ENCODE measurements around the gene INO80E. TPM values are rescaled to one million over a fixed set of nuclear protein-coding genes. Genes with fewer than 3 reads are reported as not detected.

INO80E gene
- total RNA-seq, 1 experiment from 2014 or later = 94.7 TPM

- no peak for DNase-seq (ENCODE audit: low read depth)
Observed at GRCh38 chr16:29975134-29975538, 20.9 kb upstream of the INO80E start.

- no peak for DNase-seq (ENCODE audit: low read depth)
Observed at GRCh38 chr16:29975811-29976511, 20.1 kb upstream of the INO80E start.

DNA sequence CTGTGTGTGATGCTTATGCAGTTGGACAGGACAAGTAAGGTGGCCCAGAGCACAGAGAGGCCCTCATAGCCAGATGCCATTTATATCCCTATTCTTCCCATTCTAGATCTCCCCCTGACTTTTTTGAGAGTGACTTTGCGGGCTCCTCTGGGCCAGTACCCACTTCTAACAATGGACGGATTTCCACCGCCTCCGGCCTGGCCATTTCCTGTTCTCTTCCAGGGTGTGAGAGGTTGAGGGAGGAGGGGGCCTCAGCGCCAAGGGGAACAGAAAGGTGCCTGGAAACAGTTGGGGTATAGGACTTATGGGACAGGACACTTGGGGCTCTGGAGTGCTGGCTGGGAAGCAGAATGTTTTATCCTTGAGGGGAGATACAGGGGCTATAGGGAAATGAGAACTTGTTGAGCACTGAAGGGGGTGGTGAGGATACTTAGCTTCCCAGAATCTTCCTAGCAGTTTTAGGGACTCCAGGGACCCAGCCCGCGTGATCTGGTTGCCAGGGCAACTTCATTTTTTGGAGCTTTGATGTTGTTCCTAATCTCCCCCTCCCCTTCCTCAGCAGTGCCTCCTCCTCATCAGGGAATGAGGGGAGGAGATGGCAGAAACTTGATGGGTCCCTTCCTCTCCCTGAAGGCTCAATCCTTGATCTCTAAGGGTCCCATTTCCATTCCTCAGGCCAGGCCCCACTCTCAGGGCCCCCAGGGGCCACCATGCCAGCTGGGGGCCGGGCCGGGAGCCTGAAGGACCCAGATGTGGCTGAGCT is 18.8 kb upstream of the INO80E start:
- no peak for DNase-seq (ENCODE audit: low read depth)

DNA sequence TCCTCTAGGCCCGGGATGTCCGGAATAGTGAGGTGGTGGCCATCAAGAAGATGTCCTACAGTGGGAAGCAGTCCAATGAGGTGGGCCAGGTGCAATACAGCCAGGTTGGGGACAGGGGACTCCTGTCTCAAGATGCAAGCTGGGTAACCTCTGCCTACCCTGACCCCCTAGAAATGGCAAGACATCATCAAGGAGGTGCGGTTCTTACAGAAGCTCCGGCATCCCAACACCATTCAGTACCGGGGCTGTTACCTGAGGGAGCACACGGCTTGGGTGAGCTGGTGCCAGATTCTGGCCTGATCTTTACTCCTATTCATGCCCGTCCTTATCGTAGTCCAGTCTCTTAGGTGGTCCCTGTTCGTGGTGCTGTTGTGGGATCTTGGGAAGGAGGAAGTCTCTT is 18.0 kb upstream of the INO80E start:
- no peak for DNase-seq (ENCODE audit: low read depth)

DNA sequence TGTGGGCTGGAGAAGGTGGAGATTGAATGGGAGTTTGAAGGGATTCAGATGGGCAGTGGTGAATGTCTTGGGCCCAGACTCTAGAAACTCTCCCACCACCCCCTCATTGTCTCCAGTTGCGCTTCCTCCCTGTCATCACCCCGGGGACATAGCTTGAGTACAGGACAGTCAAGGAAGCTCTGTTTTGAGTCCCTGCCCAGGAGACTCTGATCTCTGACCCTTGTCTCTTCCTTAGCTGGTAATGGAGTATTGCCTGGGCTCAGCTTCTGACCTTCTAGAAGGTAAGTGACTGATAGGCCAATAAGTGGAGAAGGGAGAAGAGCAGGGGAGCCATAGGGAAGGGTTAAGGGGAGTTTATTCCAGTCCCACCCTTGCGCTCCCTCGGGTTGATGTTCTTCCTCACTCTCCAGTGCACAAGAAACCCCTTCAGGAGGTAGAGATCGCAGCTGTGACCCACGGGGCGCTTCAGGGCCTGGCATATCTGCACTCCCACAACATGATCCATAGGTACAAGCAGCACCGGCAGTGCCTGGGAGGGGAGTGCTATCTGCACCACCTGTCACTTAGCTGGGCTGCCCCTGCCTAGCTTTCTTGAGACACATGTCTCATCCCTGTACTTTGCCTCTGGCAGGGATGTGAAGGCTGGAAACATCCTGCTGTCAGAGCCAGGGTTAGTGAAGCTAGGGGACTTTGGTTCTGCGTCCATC is 17.3 kb upstream of the INO80E start:
- no peak for DNase-seq (ENCODE audit: low read depth)

- DNase-seq (ENCODE audit: low read depth) = no peak
Observed at GRCh38 chr16:29982560-29983419, 13.3 kb upstream of the INO80E start.

GRCh38 chr16:29983420-29984136 is 12.5 kb upstream of the INO80E start:
- no peak for DNase-seq (ENCODE audit: low read depth)

DNA sequence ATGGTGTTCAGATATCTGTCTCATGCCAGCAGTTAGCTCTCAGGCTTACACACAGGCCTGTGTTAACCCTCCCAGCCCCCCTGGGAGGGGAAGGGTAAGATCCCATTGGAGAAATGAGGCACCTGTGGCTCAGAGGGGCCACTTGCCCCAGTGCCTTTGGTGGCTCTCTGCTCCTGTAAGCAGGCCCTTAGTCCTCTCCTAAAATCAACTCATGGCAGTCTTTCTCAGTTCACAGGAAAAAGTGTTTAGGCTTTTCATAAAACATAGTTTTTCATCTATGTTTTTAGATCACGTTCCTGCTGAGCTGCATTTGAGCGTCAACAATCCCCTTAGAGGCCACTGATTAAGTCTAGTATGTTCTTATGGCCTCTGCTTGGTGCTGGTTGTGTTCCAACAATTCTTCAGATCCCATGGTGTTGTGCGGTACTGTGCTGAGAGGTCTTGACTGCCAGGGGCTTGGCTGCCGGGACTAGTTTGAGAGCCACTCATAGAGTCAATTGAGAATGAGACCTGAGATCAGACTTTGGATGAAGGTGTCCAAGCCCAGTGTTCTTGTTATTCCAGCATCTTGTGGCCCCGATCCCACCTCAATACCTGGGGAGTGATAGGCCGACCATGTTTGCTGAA is 11.8 kb upstream of the INO80E start:
- no peak for DNase-seq (ENCODE audit: low read depth)

- no peak for DNase-seq (ENCODE audit: low read depth)
Observed at GRCh38 chr16:29984764-29985147, 11.3 kb upstream of the INO80E start.

GRCh38 chr16:29985271-29985811 is 10.7 kb upstream of the INO80E start:
- no peak for DNase-seq (ENCODE audit: low read depth)

GRCh38 chr16:29986231-29986630 is 9.8 kb upstream of the INO80E start:
- no peak for DNase-seq (ENCODE audit: low read depth)

DNA sequence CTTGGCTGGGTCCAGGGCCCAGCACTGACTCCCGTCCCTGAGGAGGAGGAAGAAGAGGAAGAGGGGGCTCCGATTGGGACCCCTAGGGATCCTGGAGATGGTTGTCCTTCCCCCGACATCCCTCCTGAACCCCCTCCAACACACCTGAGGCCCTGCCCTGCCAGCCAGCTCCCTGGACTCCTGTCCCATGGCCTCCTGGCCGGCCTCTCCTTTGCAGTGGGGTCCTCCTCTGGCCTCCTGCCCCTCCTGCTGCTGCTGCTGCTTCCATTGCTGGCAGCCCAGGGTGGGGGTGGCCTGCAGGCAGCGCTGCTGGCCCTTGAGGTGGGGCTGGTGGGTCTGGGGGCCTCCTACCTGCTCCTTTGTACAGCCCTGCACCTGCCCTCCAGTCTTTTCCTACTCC is 9.1 kb upstream of the INO80E start:
- no peak for DNase-seq (ENCODE audit: low read depth)

DNA sequence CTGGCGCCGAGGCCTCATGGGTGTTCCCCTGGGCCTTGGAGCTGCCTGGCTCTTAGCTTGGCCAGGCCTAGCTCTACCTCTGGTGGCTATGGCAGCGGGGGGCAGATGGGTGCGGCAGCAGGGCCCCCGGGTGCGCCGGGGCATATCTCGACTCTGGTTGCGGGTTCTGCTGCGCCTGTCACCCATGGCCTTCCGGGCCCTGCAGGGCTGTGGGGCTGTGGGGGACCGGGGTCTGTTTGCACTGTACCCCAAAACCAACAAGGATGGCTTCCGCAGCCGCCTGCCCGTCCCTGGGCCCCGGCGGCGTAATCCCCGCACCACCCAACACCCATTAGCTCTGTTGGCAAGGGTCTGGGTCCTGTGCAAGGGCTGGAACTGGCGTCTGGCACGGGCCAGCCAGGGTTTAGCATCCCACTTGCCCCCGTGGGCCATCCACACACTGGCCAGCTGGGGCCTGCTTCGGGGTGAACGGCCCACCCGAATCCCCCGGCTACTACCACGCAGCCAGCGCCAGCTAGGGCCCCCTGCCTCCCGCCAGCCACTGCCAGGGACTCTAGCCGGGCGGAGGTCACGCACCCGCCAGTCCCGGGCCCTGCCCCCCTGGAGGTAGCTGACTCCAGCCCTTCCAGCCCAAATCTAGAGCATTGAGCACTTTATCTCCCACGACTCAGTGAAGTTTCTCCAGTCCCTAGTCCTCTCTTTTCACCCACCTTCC is 8.5 kb upstream of the INO80E start:
- DNase-seq (ENCODE audit: low read depth) = no peak

DNA sequence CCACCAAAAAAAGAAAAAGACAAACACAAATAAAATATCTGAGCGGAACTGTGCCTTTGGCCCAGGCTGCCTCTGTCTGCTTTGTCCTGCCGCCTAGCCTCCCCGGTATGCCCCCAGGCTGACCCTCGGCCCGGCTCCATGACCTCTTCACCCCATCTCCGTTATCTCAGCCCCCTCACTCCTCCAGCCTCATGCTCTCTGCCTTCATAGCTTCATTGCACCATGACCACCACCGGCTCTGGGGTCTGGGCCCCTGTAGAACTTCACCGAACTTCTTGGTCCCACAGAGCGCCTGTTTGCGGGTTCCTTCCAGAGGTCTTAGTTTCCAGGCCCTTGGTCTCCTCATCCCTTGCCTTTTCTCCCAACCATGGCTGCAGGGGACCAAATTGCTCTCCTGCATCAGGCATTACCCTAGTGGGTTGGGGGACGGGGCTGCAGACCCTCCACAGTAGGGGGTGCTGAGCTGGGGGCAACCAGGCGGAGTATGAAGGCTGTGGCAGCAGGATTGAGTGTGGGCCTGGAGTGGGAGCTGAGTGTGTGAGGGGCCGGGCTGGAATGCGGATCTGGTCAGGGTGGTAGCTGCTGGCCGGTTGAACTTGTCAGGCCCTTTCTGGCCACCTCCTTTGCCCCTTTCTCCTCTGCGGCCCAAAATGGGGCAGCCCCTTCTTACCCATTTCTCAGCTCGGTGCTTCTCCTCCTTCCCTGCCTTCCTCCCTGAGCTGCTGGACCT is 7.5 kb upstream of the INO80E start:
- no peak for DNase-seq (ENCODE audit: low read depth)

- no peak for DNase-seq (ENCODE audit: low read depth)
Observed at GRCh38 chr16:29989111-29989858, 6.8 kb upstream of the INO80E start.

DNA sequence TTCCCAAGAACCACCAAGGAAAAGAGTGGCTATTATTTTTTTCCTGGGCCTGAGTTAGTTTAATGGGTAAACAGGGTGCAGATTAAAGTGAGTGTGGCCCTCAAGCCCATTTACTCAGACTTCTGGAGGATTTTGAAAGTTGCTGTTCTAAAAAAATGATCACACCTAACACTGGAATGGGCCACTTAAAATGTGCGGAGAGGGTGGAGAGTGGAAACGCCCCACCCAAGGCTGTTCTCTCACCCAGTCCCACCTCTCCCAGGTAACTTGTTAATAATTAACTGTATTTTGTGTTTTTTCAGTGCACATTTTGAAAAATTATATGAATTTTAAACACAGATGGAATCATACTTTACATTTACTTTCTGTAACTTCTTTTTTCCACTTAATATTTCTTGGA is 6.0 kb upstream of the INO80E start:
- no peak for DNase-seq (ENCODE audit: low read depth)

- no peak for DNase-seq (ENCODE audit: low read depth)
Observed at GRCh38 chr16:29990883-29991570, 5.0 kb upstream of the INO80E start.
